Muscle layer of duodenum (tissue), 2 donors: Measurements from ENCODE around the gene INPP5A.

Experiments
- H3K27ac ChIP-seq: one replicate; pipeline ENCODE4 v1.7.0; 2013; ENCODE audit warnings: mild to moderate bottlenecking, low read length
- H3K27me3 ChIP-seq: one replicate; pipeline ENCODE4 v1.7.0; 2013; ENCODE audit warnings: low read depth, mild to moderate bottlenecking, control low read depth, low read length
- H3K36me3 ChIP-seq, 2 donors: one replicate each; pipeline ENCODE4 v1.7.0; 2013; ENCODE audit warnings: low read length in 2 of 2, control low read depth in 1 of 2, mild to moderate bottlenecking in 1 of 2; ENCODE audit not compliant: insufficient read depth in 2 of 2, control insufficient read depth in 1 of 2
- H3K4me1 ChIP-seq, 2 donors: one replicate each; pipeline ENCODE4 v1.7.0; 2013; ENCODE audit warnings: low read length in 2 of 2, mild to moderate bottlenecking in 2 of 2, control low read depth in 1 of 2, moderate library complexity in 1 of 2; ENCODE audit not compliant: insufficient read depth in 2 of 2, control insufficient read depth in 1 of 2
- H3K4me3 ChIP-seq, 2 donors: one replicate each; pipeline ENCODE4 v1.7.0; 2013; ENCODE audit warnings: low read length in 2 of 2, low read depth in 1 of 2, mild to moderate bottlenecking in 1 of 2
- H3K9me3 ChIP-seq, 2 donors: one replicate each; pipeline ENCODE4 v1.7.0; 2013; ENCODE audit warnings: low read length in 2 of 2, control low read depth in 1 of 2, mild to moderate bottlenecking in 1 of 2; ENCODE audit not compliant: control insufficient read depth in 1 of 2
- donor health status: healthy.

Gene INPP5A

DNA sequence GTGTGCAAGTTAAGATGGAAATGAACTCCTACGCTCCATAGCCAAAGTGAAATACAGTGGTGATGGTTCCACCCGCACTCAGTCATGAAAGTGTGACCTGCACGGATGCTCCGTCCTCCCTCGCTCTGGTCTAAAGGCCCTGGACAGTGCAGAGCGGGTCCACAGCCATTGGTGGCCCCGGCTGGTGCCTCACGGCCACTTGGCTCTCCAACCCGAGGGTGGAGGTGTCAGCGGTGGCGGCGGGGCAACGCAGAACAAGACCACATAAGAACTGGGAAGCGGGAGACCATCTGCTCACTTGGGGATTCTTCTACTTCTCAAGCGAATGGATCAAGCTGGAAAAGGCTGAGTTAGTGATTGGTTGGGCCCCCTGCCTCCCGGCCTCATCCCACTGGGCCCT lies 187.6 kb downstream of the INPP5A start:
- no peaks in the 10 kb centered on the region for H3K4me1 ChIP-seq
- no peaks in the 10 kb centered on the region for H3K27me3 ChIP-seq
- no peak overlapping the region for H3K27ac ChIP-seq
- H3K9me3 ChIP-seq, result no peaks in the 10 kb centered on the region
- peaks cover 0 to 41% of the 10 kb centered on the region in 2 donors for H3K36me3 ChIP-seq
- no peak overlapping the region for H3K4me3 ChIP-seq

DNA sequence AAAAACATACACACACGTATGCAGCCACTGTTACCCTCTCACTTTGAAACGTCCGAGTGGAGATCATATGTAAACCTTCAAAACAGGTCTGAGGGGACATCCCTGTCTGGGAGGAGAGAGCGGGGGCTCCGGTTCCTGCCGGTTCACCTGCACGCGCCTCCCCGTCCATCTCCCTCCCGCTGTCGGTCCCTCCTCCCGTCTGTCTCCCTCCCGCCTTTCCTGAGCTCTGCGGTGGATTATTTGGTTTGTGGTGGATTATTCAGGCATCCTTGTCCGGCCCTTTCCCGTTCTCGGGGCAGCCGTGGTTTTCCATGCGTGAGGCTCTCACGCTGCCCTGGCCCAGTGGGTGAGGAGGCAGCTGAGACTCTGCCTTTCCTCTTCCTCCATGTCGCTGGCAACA lies 188.6 kb downstream of the INPP5A start:
- H3K36me3 ChIP-seq, result peaks cover 0 to 48% of the 10 kb centered on the region in 2 donors
- H3K27me3 ChIP-seq, result no peaks in the 10 kb centered on the region

DNA sequence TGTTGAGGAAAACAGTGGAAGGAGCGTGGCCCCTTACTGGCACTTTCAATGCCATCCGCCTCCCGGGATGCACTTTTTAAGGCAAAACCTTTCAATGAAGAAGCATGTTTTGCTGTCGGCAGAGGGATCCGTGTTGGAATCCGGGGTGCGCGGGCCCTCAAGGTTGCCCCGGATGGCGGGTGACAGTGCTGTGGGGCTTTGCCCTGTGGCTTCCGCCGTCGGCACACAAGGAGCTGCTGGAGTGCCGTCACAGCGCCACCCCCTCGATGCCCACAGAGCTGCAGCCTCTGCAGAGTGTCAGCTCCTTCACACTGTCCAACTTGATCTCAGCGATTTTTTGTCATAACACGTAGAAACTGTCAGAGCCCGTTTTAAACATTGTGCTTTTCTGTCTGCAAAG lies 189.4 kb downstream of the INPP5A start:
- H3K27ac ChIP-seq, result no peak overlapping the region
- peaks cover 0 to 48% of the 10 kb centered on the region in 2 donors for H3K36me3 ChIP-seq
- no peaks in the 10 kb centered on the region for H3K4me1 ChIP-seq
- no peak overlapping the region for H3K4me3 ChIP-seq
- H3K27me3 ChIP-seq, result no peaks in the 10 kb centered on the region
- H3K9me3 ChIP-seq, result no peaks in the 10 kb centered on the region

More for the DNA sequence above, 188.6 kb downstream of the INPP5A start:
- H3K4me1 ChIP-seq, result no peaks in the 10 kb centered on the region
- H3K27ac ChIP-seq, result no peak overlapping the region
- H3K4me3 ChIP-seq, result no peak overlapping the region
- H3K9me3 ChIP-seq, result no peaks in the 10 kb centered on the region

DNA sequence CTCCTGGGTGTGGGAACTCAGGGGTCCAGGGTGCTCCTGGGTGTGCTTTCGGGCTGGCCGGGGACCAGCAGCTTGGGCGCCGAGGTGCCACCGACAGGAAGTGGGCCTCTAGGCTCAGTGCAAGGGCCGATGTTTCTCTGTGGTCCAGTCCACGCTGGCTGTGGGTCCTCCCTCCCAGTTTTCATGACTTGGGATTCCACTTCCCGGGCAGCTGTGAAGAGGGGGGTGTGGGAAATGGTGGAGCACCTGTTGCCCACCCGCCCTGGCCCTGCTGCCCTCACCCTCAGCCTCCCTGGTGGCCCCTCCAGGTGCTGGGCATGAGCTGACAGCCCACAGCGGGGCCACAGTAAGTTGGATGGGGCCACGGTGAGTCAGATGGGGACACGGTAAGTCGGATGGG lies 189.8 kb downstream of the INPP5A start:
- Histone ChIP-seq H3K4me3 (no peak overlapping the region), H3K27me3 (no peaks in the 10 kb centered on the region), H3K27ac (no peak overlapping the region), H3K4me1 (no peaks in the 10 kb centered on the region), H3K36me3 (peaks cover 0 to 48% of the 10 kb centered on the region in 2 donors), H3K9me3 (no peaks in the 10 kb centered on the region)

DNA sequence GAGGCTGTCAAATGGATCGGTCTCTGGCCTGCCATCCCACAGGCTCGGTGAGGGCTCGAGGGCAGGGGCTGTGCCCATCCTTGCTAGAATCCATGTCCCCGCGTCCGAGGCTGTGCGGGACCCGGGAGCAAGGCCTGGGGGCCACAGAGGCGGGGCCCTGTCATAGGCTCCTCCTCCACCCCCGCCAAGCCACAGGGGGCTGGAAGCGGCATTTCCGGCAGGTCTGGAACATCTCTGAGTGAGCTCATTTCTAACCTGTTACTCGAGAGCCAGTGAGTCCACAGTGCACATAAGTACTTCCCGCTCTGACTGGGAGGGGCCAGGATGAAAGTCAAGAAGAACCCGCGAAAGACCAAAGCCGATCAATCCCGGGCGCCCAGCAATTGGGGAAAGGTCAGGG lies 190.7 kb downstream of the INPP5A start:
- H3K4me1 ChIP-seq, result no peaks in the 10 kb centered on the region
- no peaks in the 10 kb centered on the region for H3K9me3 ChIP-seq
- H3K27ac ChIP-seq, result no peak overlapping the region
- no peaks in the 10 kb centered on the region for H3K27me3 ChIP-seq
- peaks cover 0 to 56% of the 10 kb centered on the region in 2 donors for H3K36me3 ChIP-seq
- H3K4me3 ChIP-seq, result no peak overlapping the region

DNA sequence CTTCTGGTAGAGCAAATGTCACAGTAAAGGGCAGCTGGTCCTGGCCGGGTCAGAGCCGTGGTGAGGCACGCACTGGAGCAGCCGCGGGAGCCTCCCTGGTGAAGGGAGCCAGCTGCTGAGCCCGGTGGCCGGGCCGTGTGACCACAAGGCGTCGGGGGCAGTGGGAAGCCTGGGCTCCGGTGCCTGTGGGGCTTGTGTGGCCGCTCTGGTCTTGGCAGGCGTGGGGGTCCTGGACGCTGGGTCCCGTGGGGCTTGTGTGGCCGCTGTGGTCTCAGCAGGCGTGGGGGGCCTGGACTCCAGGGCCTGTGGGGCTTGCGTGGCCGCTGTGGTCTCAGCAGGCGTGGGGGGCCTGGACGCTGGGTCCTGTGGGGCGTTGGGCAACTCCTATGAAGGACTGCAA lies 191.2 kb downstream of the INPP5A start:
- Histone ChIP-seq H3K9me3 (no peaks in the 10 kb centered on the region), H3K36me3 (peaks cover 3 to 57% of the 10 kb centered on the region in 2 donors), H3K27me3 (no peaks in the 10 kb centered on the region), H3K27ac (no peak overlapping the region), H3K4me1 (no peaks in the 10 kb centered on the region), H3K4me3 (no peak overlapping the region)

DNA sequence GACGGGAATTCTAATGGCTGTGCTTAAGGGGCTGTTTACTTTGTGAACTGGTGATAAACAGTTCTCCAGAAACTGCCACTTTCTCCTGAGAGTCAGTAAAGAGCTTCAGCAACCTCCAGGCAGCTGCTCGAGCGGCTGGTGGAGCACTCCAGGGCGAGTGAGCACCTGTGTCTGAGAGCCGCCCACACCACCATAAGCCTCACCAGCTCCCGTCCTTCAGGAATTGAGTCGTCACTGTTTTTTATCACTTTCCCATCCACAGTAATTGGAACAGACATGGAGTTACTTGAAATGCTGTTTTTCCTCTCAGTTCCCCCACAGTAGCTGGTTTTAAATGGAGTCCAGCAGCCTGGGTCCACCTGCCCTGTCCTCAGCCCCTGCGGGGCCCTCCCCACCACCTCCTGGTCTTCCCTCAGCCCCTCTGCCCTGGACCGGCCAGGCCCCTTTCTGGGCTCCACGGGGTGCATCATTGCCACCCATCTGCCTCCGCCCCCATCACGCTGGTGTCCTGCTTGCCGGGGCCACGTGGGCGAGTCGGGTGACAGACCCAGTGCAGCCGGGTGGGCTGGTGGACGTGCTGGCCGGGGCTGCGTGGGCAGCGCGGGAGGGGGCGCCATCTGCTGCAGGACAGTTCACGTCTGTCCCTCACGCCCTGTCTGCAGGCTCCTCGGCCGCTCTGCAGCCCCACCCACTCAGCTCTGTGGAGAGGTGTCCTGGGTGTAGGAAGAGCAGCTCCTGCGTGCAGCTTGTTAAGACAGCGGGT lies 192.4 kb downstream of the INPP5A start:
- Histone ChIP-seq H3K4me1 (no peaks in the 10 kb centered on the region), H3K27ac (no peak overlapping the region), H3K36me3 (peaks cover 5 to 65% of the 10 kb centered on the region in 2 donors), H3K4me3 (no peak overlapping the region), H3K9me3 (no peaks in the 10 kb centered on the region), H3K27me3 (no peaks in the 10 kb centered on the region)

DNA sequence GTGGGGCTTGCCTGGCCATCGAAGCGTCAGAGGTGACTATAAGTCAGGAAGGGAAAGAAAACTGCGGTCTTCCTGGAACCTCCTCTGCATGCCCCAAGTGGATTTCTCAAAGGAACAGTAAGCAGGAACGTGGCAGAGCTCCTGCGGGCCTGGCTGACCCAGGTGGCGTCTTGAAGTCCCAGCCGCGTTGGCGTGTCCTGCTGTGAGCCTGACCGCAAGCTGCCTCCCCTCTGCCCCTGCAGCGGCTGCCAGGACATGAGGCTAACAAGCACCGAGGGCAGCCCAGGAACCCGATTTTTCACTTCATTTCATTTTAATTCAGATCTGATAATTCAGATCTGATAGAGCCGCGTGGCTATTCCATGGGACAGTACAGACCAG lies 193.0 kb downstream of the INPP5A start:
- H3K27me3 ChIP-seq, result no peaks in the 10 kb centered on the region
- H3K9me3 ChIP-seq, result no peaks in the 10 kb centered on the region
- H3K27ac ChIP-seq, result no peak overlapping the region
- no peak overlapping the region for H3K4me3 ChIP-seq
- H3K4me1 ChIP-seq, result no peaks in the 10 kb centered on the region
- H3K36me3 ChIP-seq, result peaks cover 5 to 62% of the 10 kb centered on the region in 2 donors

DNA sequence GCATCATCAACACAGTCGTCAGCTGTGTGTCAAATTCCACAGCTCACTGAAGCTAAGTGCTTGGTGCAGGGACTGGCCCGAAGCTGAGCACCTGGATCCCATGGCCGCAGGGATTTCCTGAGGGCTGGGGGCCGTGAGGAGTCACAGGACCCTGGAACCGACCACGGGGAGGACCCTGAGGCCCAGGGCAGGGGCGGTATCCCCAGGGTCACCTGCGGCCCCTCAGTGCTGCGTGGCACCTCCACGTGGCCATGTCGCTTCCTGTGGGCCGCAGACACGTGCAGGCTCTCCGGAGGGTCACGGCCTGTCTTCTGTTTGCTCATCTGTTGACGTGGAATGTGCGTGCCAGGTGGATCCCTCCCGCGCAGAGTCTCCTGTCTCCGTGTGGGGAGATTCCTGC lies 194.9 kb downstream of the INPP5A start:
- Histone ChIP-seq H3K9me3 (no peaks in the 10 kb centered on the region), H3K4me3 (no peak overlapping the region), H3K27me3 (no peaks in the 10 kb centered on the region), H3K4me1 (no peaks in the 10 kb centered on the region), H3K36me3 (peaks cover 5 to 58% of the 10 kb centered on the region in 2 donors), H3K27ac (no peak overlapping the region)

DNA sequence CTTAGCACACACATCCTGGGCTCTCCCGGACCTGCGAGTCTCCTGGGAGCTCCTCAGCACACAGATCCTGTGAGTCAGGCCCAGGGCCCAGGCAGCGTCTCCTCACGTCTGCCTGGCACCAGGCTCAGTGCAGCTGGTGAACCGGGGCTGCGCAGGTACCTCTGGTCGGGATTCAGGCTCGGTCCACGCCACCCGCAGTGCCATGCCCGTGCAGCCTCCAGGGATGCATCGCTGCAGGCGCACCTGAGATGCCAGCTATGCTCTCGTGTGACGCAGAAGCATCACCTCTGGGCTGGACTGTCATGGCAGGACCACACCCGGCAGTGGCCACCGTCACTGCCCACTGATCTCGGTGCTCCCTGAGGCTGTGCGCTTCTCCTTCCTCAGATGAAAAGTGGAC lies 196.3 kb downstream of the INPP5A start:
- Histone ChIP-seq H3K9me3 (no peaks in the 10 kb centered on the region), H3K36me3 (peaks cover 5 to 48% of the 10 kb centered on the region in 2 donors), H3K4me1 (no peaks in the 10 kb centered on the region), H3K4me3 (no peak overlapping the region), H3K27ac (no peak overlapping the region), H3K27me3 (no peaks in the 10 kb centered on the region)

DNA sequence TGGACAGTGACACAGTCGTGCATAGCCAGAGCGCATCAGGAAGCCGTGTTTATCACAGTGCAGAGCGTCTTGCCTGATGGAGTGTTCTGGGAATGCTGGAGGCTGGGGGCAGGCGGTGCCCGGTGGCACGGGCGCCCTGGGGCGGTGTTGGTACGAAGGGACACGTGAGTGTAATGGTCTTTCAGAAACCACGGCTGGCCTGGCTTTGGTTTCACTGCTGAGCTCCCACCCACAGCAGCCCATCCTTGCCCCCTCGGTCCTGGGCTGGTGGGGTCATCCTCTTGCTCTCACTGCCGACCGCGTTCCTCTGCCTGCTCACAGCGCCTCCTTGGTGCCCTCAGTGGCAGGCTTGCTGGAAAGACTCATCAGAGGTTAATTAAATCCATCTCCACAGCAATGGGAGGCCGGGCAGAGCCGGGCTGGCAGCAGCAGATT lies 197.8 kb downstream of the INPP5A start:
- H3K4me3 ChIP-seq, result no peak overlapping the region
- no peaks in the 10 kb centered on the region for H3K27me3 ChIP-seq
- peaks cover 5 to 48% of the 10 kb centered on the region in 2 donors for H3K36me3 ChIP-seq
- no peaks in the 10 kb centered on the region for H3K4me1 ChIP-seq
- no peak overlapping the region for H3K27ac ChIP-seq
- H3K9me3 ChIP-seq, result no peaks in the 10 kb centered on the region

DNA sequence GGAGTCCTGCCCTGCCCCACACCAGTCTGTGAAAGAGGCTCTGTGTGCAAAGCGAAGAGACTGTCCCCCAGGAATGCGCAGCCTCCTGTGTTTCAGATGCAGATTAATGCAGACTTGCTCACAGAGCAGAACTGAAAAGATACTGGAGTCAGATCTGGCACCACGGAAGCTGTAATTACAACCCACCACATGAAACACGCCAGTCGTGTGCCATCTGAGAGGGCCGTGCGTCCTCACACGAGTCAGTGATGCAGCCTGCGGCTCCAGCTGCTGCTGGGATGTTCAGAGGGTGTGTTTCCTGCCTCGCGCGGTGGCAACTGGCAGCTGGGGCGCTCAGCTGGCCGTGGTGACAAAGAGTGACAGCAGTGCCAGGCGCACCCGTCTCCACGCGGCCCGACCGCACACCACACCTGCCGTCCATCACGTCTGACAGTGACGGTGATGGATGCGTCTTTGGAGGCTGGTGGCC lies 198.4 kb downstream of the INPP5A start:
- Histone ChIP-seq H3K27ac (no peak overlapping the region), H3K9me3 (no peaks in the 10 kb centered on the region), H3K4me1 (no peaks in the 10 kb centered on the region), H3K27me3 (no peaks in the 10 kb centered on the region), H3K36me3 (peaks cover 5 to 44% of the 10 kb centered on the region in 2 donors), H3K4me3 (no peak overlapping the region)
